Islet precursor cell (in vitro differentiated cells): ENCODE measurements around the gene MBLAC1.
"Not testable (repeated sequence)": the region's sequence is repeated elsewhere in the genome, so short reads cannot be mapped to it uniquely, and the experiment has no call there.

Source experiments
- DNase-seq: peaks from one replicate; pipeline ENCODE4 v3.0.0-alpha.2; 2018

The MBLAC1 gene

DNA sequence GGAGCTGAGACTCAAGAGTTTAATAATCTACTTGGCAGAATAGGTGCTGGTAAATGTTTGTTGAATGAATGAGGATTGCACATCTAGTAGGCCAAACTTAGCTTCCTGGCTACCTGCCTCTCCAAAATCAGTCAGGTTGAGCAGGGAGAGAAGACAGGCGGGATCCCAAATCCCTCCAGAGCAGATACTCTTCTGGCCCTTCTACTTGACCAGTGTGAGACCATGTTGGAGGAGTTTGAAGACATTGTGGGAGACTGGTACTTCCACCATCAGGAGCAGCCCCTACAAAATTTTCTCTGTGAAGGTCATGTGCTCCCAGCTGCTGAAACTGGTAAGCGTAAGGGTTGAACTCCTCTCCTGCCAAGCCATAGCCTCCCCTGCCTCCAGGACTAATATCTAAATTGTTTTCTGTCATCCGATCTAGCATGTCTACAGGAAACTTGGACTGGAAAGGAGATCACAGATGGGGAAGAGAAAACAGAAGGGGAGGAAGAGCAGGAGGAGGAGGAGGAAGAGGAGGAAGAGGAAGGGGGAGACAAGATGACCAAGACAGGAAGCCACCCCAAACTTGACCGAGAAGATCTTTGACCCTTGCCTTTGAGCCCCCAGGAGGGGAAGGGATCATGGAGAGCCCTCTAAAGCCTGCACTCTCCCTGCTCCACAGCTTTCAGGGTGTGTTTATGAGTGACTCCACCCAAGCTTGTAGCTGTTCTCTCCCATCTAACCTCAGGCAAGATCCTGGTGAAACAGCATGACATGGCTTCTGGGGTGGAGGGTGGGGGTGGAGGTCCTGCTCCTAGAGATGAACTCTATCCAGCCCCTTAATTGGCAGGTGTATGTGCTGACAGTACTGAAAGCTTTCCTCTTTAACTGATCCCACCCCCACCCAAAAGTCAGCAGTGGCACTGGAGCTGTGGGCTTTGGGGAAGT is 2.2 kb upstream of the MBLAC1 start:
- DNase-seq, result no peak

GRCh38 chr7:100126239-100126930 is 382 bp upstream of the MBLAC1 start:
- DNase-seq, result no peak

DNA sequence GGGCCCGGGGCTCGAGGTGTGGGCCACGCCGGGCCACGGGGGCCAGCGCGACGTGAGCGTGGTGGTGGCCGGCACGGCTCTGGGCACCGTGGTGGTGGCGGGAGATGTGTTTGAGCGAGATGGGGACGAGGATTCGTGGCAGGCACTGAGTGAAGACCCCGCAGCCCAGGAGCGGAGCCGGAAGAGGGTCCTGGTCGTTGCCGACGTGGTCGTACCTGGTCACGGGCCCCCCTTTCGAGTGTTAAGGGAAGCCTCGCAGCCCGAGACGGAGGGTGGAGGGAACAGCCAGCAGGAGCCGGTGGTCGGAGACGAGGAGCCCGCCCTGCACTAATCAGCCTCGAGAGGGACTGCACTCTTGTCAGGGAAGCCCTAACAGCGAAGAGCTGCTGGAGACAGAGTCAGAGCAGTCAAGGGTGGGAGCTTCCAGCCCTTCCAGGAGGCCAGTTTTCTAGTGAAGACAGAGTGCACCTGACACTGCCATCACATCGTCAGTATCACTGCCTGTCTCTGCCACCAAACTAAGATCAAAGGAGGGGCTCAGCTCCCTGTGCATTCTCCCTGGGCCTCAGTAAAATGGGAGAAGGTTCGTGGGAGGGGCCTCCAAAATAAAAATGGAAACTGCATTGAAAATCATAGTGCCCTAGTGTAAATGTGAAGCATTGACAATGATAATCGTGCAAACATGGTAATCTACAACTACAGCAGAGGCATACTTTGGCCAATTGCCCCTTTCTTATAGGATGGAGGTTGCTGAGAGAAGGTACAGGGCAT is 1.3 kb downstream of the MBLAC1 start:
- peak; percentile 74 for DNase-seq

- no peak for DNase-seq
Observed at GRCh38 chr7:100128637-100128963, 1.8 kb downstream of the MBLAC1 start.

GRCh38 chr7:100130220-100130607 is 3.4 kb downstream of the MBLAC1 start:
- not testable (repeated sequence) for DNase-seq

DNA sequence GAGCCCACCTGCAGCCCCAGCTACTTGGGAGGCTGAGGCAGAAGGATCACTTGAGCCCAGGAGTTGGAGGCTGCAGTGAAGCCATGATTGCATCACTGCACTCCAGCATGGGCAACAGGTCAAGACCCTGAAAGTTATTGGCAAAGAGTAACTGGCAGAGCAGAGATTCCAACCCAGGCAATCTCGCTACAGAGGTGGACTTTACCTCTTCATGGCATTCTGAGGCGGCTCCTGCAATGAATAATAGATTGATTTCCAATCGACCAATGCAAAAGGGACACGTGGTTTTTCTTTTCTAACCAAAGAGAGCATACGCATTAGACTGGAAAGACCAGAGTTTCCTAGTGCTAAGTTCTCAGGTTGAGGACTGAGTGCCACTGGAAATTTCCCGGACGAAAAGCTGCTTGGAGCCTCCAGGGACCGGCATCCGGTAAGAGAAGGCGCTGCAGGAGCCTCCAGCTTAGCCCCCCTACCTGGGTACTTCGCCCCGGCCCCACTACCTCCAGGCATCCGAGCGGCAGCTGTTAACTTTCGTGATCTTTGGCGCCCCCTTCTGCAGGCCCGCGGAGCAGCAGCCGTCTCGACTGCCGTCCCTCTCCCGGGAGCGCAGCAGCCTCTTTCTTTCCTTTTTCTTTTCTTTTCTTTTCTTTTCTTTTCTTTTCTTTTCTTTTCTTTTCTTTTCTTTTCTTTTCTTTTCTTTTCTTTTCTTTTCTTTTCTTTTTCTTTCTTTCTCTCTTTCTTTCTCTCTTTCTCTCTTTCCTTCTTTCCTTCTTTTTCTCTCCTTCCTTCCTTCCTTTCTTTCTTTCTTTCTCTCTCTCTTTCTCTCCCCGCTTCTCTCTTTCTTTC is 4.1 kb downstream of the MBLAC1 start:
- DNase-seq, result peak; percentile 87

GRCh38 chr7:100132126-100132525 is 5.4 kb downstream of the MBLAC1 start:
- DNase-seq, result no peak

GRCh38 chr7:100132697-100133151 is 6.0 kb downstream of the MBLAC1 start:
- DNase-seq, result peak; percentile 81

- DNase-seq, result no peak
Observed at GRCh38 chr7:100137851-100138760, 11.3 kb downstream of the MBLAC1 start.

DNA sequence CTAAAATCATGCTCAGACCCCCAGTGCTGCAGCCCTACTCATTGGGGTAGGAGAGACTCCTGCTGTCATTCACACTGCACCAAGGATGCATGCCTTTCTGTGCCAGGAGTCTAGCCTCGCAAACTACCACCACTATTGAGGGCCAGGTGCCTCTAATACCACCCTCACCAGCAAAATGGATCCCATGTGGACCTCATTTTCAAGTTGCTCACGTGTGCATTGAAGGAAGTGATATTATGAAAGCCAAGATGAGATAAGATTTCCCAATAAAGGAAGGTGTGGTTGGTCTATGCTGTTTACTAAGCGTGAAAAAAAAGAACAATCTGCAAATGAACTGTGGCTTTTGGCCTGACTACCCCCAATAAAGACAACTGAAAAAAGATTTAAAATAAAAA is 14.8 kb downstream of the MBLAC1 start:
- DNase-seq, result no peak

DNA sequence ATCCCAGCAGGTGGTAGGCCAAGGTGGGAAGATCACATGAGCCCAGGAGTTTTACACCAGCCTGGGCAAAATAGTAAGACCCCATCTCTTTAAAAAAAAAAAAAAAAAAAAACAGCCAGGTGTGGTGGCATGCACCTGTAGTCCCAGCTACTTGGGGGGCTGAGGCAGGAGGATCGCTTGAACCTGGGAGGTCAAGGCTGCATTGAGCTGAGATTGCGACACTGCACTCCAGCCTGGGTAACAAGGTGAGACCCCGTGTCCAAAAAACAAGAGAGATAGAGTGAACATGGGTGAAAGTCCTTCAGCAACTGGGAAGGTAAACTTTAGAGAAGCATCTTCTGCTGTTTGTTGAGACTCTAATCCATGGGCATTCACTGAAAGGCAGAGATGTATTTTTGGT is 15.7 kb downstream of the MBLAC1 start:
- no peak for DNase-seq

- not testable (repeated sequence) for DNase-seq
Observed at GRCh38 chr7:100146350-100146749, 19.6 kb downstream of the MBLAC1 start.

GRCh38 chr7:100147278-100147677 is 20.5 kb downstream of the MBLAC1 start:
- DNase-seq, result no peak

GRCh38 chr7:100148225-100148558 is 21.4 kb downstream of the MBLAC1 start:
- DNase-seq, result no peak

DNA sequence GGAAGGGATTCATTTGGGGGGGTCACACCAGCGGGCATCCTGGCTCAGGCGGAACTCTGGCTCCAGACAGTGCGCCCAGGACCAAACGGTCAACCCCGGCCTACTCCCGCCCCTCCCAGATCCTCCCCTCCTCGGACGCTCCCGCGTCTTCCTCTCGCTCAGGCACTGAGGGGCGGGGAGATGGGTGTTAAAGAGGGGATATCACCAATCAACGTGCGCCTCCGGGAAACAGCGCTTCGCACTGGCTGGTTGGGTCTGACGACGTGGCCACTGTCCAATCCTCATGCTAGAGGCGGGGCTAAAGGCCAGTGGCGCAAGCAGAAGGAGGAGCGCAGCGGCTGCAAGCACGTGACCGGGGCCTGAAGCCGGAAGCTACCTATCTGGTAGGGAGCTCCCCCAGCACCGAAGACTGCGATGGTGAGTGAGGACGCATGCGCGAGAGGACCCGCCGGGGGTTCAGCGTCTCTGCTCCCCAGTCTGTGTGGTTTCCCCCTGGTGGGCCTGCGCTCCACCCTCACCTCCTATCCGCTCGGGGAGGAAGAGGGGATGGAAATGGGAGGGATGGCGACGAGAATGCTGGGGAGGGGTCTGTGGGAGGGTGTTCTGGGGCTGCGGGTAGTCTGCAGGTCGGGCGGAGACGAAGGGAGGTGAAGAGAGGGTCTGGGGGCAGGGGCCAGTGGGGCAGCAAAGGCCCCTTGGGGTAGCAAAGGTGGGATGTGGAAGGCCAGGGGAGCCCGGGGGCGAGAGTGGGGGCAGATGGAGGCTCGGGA is 22.0 kb downstream of the MBLAC1 start, which contains the start of gene LAMTOR4:
Gene LAMTOR4 (plus strand): TSS at position 360 of the 770 bp plus-strand sequence. CDS start 55 bp downstream, at position 415.
- DNase-seq, result peak; percentile 100

- no peak for DNase-seq
Observed at GRCh38 chr7:100152404-100152803, 25.6 kb downstream of the MBLAC1 start.

GRCh38 chr7:100152937-100153666 is 26.3 kb downstream of the MBLAC1 start:
- no peak for DNase-seq

GRCh38 chr7:100153708-100154535 is 27.2 kb downstream of the MBLAC1 start:
- DNase-seq, result no peak
